ENCODE measurements around the gene DEGS1. TPM values are rescaled to one million over a fixed set of nuclear protein-coding genes. Genes with fewer than 3 reads are reported as not detected.

The DEGS1 gene
- total and polyA plus RNA-seq, 2 of the 4 experiments (the other 2 are of a cell fraction), result 54.8 to 109 TPM

GRCh38 chr1:224163311-224163710 lies 19.7 kb upstream of the DEGS1 start:
- Histone ChIP-seq H2BK20ac (ENCODE audit: low read depth, low read length) (no peak overlapping the region), H3K27ac (ENCODE audit: insufficient read depth, low read length) (no peak overlapping the region), H3K4ac (ENCODE audit: low read depth, low read length) (no peak overlapping the region), H3K9me3 (ENCODE audit: control insufficient read depth, insufficient read depth, low read length) (no peaks in the 10 kb centered on the region), H3K23ac (ENCODE audit: low read depth, low read length) (no peak overlapping the region), H2AK5ac (ENCODE audit: low read depth, low read length) (no peak overlapping the region), H3K9ac (ENCODE audit: low read depth, low read length) (no peak overlapping the region), H3K9me1 (ENCODE audit: insufficient read depth, low read length) (no peaks in the 10 kb centered on the region), H3K4me1 (ENCODE audit: control insufficient read depth, insufficient read depth, low read length) (no peaks in the 10 kb centered on the region), H2BK120ac (ENCODE audit: low read depth, low read length) (no peak overlapping the region), H3K4me2 (ENCODE audit: low read depth, low read length) (no peak overlapping the region), H4K20me1 (ENCODE audit: insufficient read depth, low read length) (no peaks in the 10 kb centered on the region), H2AK9ac (replicated peaks; ENCODE audit: low read depth, low read length, poor library complexity) (no peak overlapping the region), H3K56ac (ENCODE audit: extremely low read depth, insufficient read depth, low read length) (no peak overlapping the region), H3K4me3 (ENCODE audit: insufficient read depth, low read depth, low read length) (no peak overlapping the region), H4K8ac (ENCODE audit: low read depth in 2 of 2, low read length in 2 of 2) (no peak overlapping the region), H2BK15ac (ENCODE audit: low read depth, low read length) (no peak overlapping the region), H2BK5ac (ENCODE audit: low read depth, low read length, poor library complexity, severe bottlenecking) (no peak overlapping the region), H4K91ac (ENCODE audit: insufficient read depth, low read depth, low read length) (no peak overlapping the region), H3K36me3 (ENCODE audit: control insufficient read depth, insufficient read depth, low read length) (peaks cover 5% of the 10 kb centered on the region; the same call in 1 of the 2 replicates), H3K14ac (replicated peaks; ENCODE audit: low read depth, low read length) (no peak overlapping the region), H4K5ac (ENCODE audit: low read depth, low read length) (no peak overlapping the region), H3K18ac (ENCODE audit: low read depth, low read length) (no peak overlapping the region), H3K27me3 (ENCODE audit: control insufficient read depth, insufficient read depth, low read length) (no peaks in the 10 kb centered on the region), H2AFZ (replicated peaks; ENCODE audit: low read length, poor library complexity) (no peak overlapping the region), H3K79me1 (ENCODE audit: low read depth in 1 of 2, low read length in 2 of 2) (0 out of 4 replicates have a peak, but pooled peaks cover 0 to 3% of the 10 kb centered on the region in 2 experiments)
- intact Hi-C loops (cut with micrococcal nuclease), result no loop called here
- ChIA-PET POLR2A (ENCODE audit: unreplicated experiment) (interaction anchor here (0.6 kb wide), 1 partner anchor 137 kb away, joined by 3 read pairs; no protein-coding TSS in a partner anchor), CTCF (no interaction called here)
- BruUV-seq (replicated peaks), result no TSS peak
- ATAC-seq (ENCODE audit: low read depth) (no peak), DNase-seq (no peak)
- dilution Hi-C loops (cut with HindIII; ENCODE audit: low sequenced_read_pairs, unreplicated experiment), result no loop called here
- no peak for TF ChIP-seq SMC3 (IDR thresholded peaks at IDR 0.05; ENCODE audit: low read depth, low read length)
- no peak for TF ChIP-seq MAZ (IDR thresholded peaks at IDR 0.05; ENCODE audit: borderline replicate concordance, low read depth, low read length)
- TF ChIP-seq BHLHE40 (IDR thresholded peaks at IDR 0.05; ENCODE audit: low read depth, low read length), result no peak
- TF ChIP-seq CHD1 (IDR thresholded peaks at IDR 0.05; ENCODE audit: low read depth, low read length), result no peak
- TF ChIP-seq, protein P1, sequence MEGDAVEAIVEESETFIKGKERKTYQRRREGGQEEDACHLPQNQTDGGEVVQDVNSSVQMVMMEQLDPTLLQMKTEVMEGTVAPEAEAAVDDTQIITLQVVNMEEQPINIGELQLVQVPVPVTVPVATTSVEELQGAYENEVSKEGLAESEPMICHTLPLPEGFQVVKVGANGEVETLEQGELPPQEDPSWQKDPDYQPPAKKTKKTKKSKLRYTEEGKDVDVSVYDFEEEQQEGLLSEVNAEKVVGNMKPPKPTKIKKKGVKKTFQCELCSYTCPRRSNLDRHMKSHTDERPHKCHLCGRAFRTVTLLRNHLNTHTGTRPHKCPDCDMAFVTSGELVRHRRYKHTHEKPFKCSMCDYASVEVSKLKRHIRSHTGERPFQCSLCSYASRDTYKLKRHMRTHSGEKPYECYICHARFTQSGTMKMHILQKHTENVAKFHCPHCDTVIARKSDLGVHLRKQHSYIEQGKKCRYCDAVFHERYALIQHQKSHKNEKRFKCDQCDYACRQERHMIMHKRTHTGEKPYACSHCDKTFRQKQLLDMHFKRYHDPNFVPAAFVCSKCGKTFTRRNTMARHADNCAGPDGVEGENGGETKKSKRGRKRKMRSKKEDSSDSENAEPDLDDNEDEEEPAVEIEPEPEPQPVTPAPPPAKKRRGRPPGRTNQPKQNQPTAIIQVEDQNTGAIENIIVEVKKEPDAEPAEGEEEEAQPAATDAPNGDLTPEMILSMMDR (conservative IDR thresholded peaks at IDR 0.05; ENCODE audit: low read depth, low read length), result no peak
- TF ChIP-seq RCOR1 (IDR thresholded peaks at IDR 0.05; ENCODE audit: insufficient replicate concordance, low read length), result no peak
- no peak for TF ChIP-seq ELK1 (IDR thresholded peaks at IDR 0.05; ENCODE audit: borderline replicate concordance, low read depth, low read length)
- TF ChIP-seq CEBPB (IDR thresholded peaks at IDR 0.05; ENCODE audit: low read depth, low read length), result no peak
- TF ChIP-seq MXI1 (IDR thresholded peaks at IDR 0.05; ENCODE audit: borderline replicate concordance, low read depth, low read length), result no peak
- TF ChIP-seq RFX5 (IDR thresholded peaks at IDR 0.05; ENCODE audit: low read depth, low read length), result no peak
- TF ChIP-seq MAFK (IDR thresholded peaks at IDR 0.05; ENCODE audit: low read depth, low read length), result no peak
- in situ Hi-C loops (cut with MboI; ENCODE audit: low sequenced_read_pairs), result no loop called here
- no CpG with 5 or more reads among the region's 2 CpGs for WGBS, 2 experiments (ENCODE audit: extremely low coverage in 2 of 2, insufficient read length in 1 of 2)

Measured in IMR-90 (cell line).